Activated CD4-positive, alpha-beta T cell treated with anti-CD3 and anti-CD28 coated beads for 4 hours (primary cell): ENCODE results near the gene ZEB2.

Source experiments
- DNase-seq, 2 donors: peaks; one replicate each; pipeline ENCODE4 v3.0.0-alpha.2; 2020

The ZEB2 gene

DNA sequence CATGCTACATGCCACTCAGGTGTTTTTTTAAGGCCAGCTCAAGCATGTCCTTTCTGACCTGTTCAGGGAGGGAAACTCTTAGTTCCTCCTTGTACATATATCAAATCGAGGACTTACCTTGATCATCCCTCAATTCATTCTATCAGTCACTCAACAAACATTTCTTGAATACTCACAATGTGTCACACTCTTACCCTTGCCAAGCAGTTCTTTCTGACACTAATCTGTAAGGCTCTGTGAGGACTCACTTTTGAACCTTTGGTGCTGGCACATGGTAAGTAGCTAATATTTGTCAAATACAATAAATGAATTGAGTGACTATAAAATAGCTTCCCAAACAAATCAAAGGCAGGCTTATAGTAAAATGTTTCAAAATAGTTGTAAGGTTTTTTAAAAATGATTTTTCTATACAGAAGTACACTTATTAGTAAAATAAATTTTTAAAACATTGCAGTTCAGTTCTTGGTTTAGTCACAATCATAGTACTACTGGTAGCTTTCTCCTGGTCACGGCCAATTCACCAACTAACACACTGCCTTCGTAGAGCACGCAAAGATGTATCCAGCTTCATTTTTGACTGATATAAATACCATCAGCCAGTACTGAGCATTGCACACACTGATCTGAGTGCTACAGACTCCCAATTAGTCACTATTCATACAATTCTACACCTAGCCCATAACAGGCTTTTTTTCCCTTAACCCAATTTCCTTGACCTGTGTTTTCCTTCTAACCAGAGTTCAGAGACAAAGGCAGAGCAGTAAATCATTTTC lies 50.9 kb downstream of the ZEB2 start:
- no peak for DNase-seq

DNA sequence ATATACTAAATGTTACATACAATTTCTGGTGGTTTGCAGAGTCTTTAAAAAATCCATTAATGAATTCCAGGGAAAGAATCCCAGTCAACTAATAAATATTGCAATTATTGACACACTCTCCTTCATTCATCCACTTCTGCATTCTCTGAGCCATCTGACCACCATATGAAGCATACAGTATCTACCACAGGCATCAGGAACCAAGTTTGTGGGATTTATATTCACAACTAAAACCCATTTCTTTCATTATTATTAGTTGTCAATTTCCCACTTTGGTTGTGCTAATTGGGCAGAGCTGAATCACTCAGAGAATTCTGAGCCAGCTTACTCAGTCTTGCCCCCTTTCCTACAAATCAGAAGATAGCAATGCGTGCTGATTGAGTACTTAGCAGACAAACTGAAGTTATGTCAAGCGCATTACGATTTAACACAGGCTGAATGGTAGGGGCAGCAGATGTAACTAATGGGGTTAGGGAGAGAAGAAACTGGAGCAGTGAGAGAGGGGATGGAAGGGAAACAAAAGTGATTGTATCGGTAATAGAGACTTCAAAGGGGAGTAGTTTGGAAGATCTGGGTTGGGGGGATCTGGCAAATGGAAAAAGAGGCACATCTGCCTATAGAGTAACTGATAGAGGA lies 52.3 kb downstream of the ZEB2 start:
- no peak for DNase-seq

DNA sequence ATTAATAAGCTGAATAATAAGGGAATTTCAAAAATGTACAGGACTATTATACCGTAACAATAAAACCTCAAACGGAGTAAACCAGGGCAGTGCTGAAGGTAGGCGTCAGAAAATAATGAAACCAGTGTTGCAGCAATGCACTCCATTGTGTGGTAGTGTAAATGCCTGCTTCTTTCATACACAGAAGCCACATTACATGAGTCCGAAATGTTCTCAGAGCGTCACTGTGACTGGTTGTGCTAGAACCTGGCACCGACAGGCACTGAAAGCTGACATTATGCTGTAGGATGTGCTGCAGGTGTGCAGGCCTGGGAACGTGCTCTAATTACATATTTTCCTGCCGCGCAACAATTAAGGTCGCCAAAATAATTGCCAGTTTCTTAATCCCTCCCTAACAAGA lies 53.3 kb downstream of the ZEB2 start:
- no peak for DNase-seq

DNA sequence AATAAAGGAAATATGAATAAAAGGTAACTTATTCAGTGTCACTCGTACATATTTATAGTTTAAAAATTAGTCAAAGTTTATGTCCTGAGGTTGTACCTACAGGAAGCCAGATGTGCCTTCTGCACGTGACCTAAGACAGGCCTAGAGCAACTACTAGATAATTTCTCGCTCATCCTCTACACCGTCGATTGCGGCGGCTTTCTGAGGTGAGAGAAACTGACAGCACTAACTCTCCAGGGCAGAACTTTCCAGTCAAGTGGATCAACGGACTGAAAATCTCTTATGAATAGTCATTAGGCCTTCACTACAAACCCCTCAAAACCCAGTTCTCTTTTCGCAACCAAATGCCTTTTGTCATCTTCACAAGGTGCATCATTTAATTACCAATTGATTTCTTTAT lies 54.2 kb downstream of the ZEB2 start:
- no peak for DNase-seq

DNA sequence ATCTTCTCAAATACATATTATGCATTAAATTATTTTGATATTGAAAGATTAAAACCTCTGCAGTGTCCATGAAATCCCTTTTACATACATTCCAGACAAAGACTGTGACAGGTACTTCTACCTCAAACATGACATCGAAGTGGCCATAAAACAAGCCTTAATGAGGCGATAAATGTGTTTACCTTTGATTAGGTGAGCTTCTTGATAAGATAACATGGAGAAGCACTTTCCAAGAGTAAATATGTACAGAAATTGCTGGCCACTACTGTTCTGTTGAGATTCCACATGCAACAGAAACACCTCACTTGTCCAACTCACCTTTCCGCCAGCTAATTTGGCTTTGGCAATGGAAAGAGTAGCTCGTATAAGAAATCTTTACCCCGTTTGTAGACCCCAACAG lies 55.2 kb downstream of the ZEB2 start:
- DNase-seq = no peak

DNA sequence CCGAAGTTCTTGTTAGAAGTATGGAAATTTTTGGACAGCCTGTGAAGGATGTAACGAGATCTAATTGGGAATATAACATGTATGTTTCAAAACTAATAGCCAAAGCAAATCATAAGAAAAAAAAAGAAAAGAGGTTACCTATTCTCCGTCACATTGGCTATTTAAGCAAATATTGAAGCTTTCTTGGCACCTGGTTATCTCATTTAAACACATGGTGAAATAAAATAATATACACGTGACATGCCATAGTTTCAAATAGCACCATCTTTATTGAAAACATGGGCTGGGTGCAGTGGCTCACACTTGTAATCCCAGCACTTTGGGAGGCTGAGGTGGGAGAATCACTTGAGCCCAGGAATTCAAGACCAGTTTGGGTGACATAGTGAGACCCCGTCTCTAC lies 56.7 kb downstream of the ZEB2 start:
- no peak for DNase-seq

DNA sequence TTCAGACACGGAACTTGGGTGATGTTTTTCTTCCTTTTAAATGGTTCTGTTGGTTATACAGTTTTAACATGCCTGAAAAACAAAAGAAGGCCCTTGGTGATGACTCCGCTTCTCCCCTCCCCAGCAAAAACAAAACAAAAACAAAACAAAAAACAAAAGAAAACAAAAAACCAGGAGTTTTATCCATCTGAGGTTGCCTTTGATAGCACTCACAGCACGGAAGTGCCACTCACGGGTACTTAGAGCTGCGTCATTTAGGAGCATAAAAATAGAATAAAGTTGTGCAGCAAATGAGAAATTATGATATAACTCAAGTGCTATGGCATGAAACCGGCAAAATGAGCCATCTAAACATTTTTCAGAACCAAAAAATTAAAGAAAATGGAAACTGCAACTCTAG lies 57.7 kb downstream of the ZEB2 start:
- DNase-seq = no peak

DNA sequence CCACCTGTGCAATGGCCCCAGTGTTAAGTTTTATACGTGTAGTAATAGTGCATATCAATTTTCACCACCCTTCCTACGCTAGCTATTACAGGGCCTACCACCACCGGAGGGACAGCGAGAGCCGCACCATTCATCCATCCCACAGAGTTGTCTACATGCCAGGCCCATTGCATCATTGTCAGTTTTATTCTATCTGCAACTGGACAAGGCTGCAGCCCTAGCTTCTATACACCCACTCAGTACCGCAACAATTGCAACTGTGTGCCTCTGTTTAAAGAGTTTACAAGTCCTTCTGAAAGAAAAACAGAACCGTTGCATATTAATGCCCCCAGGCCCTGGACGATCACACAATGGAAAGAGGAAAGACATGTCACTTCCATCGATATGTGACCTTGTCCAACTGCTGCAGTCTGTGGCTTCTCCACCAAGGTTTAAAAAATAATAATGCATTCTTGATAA lies 58.6 kb downstream of the ZEB2 start:
- DNase-seq = no peak

DNA sequence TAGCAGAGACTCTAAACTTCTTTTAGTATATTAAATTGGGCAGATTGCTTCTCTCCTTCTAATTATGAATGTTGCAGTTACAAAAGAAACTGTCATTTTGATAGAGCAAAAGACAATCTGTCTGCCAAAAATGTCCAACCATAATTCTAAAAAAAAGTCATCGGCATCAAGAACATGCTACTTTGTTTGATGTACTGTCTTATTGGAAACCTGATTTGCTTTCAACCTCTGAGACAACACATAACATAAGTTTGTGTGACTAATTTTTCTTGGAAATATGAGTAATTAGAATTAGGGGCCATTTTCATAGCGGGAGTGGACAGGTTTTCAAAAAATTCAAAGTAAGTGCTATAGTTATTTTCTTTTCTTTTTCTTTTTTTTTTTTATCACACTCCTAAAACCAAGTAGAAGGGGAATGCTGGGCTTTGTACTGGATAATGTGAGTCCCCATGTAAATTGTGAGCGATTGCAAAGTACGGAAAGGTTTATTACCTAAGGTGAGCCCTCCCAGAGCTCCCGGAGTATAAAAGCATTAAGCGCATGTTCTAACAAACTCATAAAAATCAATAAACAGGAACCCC lies 59.1 kb downstream of the ZEB2 start:
- no peak for DNase-seq

DNA sequence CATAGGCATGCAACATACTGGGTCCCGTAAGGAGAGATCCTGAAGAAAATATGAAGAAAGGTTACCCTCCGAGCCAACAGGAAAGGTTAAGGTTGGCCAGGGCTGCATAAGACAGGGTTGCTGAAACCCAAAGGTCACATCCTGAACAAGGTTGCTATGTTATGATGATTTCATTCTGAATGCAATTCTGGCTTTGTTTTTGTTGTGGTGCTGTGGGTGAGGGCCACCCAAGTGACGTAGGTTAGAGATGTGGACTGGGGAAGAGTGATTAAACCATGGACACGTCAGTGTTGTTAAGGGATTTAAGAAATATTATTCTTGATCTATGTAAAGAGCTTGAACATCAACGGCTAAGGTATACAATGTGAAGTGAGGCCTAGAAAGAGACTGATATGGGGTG lies 60.0 kb downstream of the ZEB2 start:
- no peak for DNase-seq

DNA sequence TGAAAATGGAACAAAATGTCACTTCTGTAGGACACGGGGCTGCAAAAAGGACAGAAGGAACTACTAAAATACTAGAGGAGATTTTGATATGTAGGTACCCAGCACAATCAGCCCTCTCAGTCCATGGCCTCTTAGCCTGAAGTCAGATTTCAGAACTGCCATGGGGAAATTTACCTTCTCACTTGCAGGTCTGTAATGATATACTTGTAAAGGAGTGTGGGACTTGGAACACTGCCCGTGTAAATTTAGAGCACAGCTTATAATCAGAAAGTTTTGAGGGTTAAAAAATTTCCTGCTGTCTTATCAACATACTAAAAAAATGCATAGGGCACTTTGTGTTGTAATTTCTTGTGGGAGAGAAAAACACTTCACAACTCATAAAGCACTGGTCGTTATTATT lies 60.6 kb downstream of the ZEB2 start:
- no peak for DNase-seq

DNA sequence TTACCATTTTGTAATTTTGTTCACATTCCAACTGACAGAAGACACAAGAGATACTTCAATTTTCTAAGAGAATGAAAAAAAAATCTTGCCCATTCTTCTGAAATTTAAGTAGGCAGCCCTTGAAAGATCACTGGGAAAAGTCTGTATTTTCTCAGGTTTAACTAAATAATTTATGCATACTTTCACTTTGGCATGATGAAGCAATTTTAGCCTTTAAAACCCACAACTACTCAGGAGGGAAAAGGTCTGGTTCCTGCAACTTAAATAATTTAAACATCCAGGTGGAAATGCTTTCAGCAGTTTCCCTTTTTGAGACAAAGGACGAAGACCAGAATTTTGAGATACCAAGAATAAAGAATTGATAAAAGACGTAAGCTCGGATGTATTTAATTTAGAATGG lies 61.4 kb downstream of the ZEB2 start:
- no peak for DNase-seq

DNA sequence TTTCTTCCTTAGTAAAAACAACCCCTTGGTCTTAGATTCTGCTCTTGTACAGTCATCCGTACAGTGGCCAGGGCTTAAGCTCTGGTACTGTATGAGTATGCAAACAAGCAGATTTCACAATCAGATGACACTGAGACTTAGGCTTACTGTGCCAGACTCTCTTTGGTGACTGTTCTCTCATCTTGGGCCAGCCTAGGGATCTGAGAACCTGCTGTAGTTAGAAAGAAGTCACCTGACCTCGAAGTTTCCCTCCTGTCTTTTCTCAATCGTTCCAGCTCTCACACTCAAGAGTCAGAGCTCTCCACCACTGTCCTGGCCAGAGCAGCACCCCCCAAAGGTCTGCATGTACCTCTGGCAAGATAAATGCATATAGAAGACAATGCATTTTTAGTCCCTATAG lies 63.2 kb downstream of the ZEB2 start:
- no peak for DNase-seq

DNA sequence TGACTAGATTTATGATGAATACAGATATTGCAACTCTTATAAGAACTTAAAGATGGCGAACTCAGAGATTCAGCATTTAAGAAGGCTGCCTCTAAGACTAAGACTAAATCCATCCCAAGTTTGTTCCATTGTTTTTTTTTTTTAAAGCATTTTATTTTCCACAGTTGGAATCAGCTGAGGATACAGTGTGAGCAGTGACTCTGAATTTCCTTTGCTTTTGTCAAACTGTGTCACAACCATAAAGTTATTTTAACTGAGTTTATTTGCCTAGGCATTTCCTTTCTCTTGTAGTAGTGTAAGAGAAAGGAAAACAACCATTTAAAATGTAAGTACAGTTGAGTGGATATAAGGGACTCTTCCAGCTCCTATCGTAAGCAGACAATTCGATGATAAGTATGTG lies 63.9 kb downstream of the ZEB2 start:
- DNase-seq = no peak

DNA sequence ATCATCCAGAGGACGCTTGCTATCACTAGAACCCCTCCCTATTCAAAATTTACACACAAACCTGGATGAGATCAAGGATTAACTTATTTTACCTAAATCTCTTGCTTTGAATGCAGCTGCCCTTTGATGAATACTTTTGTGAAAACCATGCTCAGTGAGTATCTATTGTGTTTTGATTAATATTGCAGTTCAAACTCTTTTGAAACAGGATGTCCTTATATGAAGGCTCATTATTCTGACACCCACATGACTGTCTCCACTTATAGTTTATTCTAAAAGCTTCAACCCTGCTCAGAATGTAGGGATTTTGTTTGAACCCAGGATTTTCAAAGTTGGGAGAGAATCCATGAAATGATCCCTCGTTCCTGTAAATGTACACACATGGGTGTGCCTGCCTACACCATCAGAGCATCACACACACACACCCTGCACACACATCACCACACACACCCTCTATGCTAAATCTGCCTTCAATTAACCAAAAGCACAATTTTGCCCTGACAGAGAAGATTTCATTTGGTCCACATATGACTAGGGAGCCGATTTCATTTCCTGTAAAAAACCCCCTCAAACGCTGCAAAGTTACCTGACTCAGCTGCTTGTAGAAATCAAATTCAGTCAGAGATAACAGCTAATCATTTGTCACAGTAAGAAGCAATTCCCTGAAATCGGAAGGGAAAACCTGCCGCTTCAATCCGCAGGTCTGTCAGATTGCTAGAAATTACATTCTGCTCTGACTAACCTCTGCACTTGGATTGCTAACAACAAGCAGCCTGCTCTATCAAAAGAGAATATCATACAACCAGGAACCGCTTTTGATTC lies 65.2 kb downstream of the ZEB2 start:
- DNase-seq = no peak

DNA sequence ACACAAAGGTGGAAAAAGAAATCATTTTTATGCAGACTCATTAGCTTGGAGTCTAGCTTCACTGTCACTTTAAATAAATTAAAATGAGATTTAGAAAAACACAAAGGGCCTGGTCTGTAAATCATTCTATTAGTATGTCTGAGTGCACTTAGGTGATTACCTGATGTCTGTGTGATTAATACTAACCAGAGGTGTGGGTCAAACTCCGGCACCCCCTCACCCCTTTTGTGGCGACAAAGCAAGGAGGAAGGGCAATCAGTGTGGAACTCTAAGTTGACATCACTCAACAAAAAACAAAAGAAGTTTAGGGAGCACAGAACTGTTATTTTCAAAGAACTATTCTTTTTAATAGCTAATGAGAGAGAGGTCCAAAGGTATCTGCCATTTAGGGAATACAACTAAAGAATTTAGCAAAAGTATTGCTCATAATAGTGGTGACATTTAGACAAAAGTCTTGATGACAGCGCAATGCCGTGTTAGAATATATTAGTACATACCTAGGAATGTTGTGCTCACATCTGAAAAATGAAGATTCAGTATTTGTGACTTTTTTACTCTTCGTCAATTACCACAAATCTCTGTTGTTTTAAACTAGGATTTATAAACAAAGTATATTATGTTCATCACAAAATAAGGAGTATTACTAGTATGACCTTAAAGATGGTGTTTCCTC lies 66.3 kb downstream of the ZEB2 start:
- no peak for DNase-seq

DNA sequence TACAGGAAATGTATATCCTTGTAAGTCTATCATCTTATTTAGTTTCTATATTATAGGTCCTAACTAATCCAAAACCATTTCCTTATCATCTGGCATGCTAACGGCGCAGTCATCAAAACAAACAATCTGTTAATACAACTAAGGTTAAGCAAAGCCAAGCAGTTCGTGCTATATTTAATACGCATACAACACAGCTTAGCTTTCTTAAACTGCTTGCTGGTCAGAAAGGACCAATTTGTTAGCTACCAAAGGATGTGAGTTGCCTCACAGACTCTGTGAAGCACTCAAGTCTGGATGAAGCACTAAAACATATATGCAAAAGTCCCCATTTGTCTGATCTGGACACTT lies 67.0 kb downstream of the ZEB2 start:
- DNase-seq = no peak

DNA sequence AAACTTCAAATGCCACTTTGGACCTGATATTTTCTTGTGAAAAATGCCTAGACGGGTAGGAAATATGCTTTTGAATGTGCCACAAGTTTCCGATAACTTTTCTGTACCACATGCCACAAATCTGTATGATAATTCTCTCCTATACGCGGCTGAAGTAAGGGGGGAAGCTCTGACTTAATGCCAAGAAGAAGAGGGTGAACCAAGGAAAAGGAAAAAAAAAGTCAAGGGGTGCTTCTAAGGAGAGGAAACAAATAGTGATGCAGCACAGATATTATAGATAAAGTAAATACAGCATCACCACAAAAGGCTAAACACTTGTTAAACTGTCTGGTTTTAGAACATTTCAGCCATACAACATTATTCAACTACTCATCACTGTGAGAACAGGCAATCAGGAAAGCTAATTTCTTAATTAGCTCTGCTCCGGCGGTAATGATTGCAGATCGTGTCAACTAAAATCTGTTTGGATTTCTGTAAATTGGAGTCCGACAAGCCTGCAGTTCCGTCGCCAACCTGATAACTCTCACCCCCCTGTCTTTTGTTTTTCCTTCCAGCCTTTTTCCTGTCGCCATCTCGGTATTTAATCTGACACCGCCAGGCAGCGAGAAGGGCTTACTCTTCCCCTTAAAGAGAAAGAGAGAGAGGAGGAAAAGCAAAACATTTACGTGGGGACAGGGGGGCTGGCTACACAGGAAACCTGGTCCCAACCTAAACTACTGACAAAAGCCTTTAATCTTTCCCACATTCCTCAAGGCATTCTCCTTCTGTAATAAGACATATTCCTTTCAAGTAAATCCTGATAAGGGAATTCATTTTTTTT lies 67.5 kb downstream of the ZEB2 start:
- DNase-seq = no peak

DNA sequence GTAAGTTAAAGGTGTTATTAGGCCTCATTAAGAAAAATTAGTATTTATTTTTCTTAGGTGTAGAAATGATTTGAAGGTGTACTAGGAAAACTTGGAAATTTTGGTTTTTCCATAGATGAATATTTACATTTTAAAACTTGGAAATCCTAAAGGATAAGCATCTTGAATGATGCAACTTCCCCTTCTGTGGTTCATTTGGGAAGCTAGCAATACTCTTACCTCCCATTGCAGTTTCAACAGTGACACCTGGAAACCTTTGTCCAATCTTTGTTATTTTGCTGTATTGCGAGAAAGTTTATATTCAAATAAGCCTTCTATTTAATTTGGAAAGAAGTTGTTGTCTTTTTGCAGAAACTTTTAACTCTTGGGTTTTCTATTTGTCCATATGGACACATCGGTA lies 68.5 kb downstream of the ZEB2 start:
- DNase-seq = no peak

DNA sequence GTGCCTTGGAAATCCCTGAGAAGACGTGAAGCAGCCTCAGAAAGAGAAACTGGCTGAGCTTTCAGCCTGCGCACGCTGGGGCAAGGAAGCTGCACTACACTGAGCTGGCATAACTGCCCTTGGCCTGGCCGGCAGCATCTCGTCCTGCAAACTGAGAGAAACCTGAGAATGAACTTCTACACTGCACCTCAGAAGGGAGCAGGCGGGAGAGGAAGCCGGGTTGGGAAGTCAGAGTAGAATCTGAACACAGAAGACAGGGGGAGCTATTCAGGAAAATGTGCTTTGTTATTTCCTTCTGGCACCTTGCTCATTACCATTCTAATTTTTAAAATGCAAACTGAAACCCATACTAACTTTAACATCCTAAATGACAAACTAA lies 70.9 kb downstream of the ZEB2 start:
- DNase-seq = no peak

DNA sequence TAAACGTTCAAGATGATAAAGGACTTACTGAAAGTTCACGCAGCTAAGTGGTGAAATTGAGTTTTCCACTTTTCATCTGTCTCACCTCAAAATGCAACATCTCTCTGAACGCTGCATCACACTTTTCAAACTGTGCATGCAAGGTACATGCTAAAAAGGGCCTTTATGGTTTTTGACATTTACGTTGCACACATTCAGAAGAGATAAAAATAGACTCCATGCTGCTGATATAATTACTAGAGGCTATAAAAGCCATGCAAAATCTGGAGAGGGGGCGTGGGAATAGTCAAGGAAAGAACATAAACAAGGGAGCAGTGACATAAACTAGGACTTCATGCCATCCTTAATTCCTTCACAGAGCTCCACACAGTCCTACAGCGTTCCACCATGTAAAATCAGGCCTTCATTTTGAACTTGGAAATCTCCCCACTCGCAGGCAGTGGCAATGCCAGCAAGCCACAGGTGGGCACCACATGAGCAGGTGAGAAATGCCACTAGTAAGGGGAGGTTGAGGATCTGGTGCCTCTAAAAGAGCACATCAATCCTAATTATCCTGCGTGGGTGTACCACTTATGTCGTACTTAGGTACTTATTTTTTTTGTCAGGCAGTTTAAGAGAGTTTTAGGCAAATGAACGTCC lies 71.4 kb downstream of the ZEB2 start:
- DNase-seq = no peak

DNA sequence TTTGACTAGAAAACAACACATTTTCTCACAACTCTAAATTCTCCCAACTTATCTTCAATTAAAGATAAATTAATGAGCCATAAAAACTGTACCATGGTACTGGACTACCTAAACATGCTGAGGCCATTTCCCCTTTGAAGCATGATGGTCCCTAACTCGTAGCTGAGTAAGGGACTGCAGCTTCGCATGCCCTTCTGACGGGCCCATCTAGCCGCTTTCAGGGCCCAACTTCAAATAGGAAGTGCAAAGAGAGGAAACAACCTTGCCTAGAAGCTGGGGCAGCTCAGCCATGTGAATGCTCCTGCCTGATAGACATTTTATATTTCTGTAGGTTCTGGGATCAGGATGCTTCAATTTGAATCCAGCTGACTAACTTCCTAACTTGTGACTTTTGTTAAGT lies 72.4 kb downstream of the ZEB2 start:
- no peak for DNase-seq
